Cardiac septum (tissue), 1 donor: ENCODE data around the gene GAB2. TPM values are rescaled to one million over a fixed set of nuclear protein-coding genes. Genes with fewer than 3 reads are reported as not detected.

Source experiments
- DNase-seq: peaks from one replicate; pipeline ENCODE4 v3.0.0-alpha.2; 2020; ENCODE audit warnings: low spot score
- intact Hi-C: fragments of 100-400 bp; cut with DNase I; formaldehyde crosslinking; loops from one replicate; pipeline ENCODE4 v1.14.0; 2022
- total RNA-seq: library from RNA; stranded (reverse); fragmentation: NEBNext Ultra II Directional; extraction: Animal tissue kit (Norgen Biotek cat#: 25700); gene quantifications from one replicate; pipeline ENCODE4 v1.2.1, GENCODE V29; 2021
- donor health status: DM: no; HTN: no; CAD: no.

The GAB2 gene
- total RNA-seq, 1 donor from 2014 or later: 42.9 TPM

DNA sequence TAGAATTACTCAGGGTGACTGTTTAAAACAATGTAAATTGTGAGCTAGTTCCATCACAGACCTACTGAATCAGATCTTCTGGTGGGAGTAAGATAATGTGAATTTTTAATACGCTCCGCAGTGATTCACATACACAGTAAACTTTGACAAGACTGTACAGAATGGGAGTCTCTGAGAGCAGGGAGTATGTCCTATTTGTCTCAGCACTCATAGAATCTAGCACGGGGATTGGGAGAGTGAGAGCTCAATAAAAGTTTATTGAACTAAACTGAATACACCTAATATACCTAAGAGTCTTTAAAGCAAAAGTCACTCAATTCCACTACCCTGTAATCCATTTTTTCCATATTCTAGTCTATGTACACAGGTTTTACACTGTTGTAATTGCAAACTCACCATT lies 11.2 kb upstream of the GAB2 start:
- intact Hi-C loops: no loop called here

DNA sequence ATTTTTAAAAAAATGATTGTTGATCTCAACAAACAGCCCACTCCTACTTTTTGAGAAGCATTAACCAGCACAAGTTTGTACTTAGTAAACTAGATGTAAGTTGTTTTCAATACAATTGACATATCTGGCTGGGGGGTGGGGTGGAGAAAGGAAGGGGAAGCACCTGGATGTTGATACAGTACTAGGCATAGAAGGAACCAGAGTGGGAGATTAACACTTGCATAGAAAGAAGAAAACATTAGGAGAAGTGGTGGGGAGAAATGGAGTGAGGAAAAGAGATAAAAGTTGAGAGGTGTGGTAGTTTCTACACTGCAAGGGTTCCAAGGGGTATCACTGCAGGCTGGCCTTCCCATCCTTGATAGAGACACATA lies 10.6 kb upstream of the GAB2 start:
- DNase-seq: no peak
- intact Hi-C loops: no loop called here

More for the DNA sequence above, 11.2 kb upstream of the GAB2 start:
- DNase-seq: no peak

DNA sequence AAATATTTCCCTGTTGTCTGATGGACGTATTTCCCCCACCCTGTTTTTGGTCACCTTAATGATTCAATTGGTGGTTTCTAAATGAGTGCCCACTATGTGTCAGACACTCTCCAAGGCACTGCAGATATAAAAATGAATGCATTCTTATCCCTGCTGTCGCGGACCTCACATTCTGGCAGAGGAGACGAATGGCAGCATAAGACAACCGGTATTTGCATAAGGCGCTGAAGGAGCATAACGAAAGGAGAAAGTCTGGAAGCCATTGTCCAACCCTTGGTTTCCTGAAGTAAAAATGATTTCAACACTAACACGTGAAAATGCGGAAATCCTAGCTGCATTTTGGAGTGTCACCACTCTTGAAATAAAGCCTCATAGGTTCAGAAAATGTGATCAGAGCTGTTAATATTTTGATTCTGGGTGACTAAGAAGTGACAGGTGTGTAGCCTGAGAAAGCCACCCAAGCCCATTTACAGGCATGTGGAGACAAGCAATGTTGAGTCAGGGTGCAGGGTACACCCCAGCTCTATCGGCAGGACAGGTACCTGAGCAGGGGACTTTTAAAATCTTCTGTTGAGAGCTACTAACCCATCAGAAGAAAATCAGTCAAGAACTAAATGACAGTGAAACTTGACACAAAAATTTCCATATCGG lies 10.1 kb upstream of the GAB2 start:
- no peak for DNase-seq
- intact Hi-C loops: no loop called here

DNA sequence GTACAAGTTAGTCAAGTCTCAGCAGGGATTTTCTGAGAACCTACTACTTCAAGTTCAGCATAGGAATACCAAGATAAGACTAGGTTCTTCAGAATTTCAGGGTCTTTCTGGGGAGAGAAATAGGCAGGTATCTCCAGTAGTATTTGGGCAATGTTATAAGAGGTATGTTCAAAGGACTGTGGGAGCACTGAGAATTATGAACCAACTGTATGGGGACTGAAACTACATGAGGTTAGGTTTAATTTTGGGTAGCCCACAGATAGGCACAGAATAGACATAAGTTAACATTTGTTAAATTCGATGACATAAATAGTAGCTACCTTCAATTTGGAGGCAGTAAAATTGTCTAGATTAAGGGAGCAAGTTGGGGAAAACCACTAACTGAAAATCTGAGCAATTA lies 9.2 kb upstream of the GAB2 start:
- DNase-seq: no peak
- intact Hi-C loops: no loop called here

DNA sequence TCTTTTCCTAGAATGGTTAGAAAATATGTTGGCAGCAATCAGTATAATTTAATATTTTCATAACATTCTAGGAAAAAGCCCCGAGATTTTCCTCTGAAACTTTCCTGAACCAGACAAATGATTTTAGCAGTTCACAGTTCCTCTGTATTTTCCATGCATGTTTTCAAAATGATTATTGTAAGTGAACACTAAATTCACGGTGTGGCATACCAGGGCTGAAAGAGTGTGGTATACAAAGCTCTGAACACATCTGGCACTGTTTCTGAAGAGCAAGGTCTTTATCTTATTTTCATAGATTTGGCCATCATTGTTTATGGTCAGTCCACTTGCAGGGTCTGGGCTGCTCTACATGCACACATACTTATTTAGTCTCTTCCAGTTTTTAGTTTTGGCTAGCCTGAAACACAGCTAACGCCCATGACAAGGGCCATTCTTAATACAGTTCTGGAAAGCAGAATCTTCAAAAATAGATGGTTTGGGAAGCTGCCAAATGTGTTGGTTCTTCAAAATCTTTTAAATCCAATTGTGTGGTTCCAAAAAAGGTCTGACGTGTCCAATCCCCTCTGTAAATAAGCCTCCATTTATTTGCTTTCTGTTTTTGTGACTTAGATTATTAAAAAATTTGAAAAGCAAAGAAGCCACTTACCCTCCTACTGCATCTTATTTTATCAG lies 7.9 kb upstream of the GAB2 start:
- intact Hi-C loops: no loop called here
- DNase-seq: no peak

DNA sequence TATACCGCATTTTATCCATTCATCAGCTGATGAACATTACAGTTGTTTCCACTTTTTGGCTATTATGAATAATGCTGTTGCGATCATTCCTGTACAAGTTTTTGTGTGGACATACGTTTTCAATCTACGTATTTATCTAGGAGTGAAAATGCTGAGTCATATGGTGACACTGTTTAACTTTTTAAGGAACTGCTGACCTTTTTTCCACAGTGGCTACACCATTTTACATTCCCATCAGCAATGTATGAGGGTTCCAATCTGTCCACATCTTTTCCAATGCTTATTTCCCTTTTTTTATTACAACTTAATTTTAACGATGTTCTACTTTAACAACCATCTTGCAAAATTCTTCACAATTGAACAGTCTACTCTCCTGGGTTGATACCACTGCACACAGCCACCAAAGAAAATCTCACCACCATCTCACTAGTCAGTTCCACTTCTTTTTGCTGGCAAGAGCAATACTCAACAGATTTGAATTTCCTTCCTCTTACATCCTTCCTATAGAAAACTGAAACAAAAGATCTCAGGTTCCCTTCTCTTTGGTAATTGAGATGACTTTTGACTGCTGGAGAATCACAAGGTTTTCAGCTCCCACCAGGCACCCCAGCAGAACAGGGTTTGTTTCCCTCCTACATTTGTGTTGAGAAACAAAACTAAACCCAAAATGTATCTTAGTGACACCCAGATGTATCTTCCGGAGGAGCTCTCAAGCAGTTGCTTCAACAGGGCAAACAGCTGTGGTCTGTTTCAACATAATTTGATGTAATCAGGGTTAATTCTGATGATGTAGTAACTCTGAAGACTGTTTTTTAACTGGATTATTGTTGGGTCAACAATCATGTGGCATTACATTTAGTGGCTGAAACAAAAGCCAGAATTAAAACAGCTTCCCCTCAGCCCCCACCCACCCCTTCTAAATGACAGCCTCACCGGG lies 7.0 kb upstream of the GAB2 start:
- intact Hi-C loops: no loop called here
- no peak for DNase-seq

DNA sequence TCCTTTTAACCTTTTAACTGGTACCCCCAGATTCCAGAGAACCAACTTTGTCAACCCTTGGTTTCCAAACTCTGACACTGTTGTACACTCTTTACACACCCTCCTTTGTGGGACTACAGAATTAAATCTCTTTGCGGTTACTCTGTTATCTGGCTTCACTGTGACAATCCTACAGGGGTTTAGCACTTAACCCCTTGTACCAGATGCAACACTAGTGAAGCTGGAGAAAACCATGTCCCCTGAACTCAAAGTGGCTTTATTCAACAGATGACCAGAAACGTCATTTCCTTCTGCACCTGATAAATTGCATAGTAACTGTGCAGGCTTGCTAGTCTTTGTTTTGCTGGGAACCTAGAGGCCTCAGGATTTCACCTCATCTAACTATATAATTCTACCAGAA lies 5.6 kb upstream of the GAB2 start:
- intact Hi-C loops: no loop called here
- no peak for DNase-seq

DNA sequence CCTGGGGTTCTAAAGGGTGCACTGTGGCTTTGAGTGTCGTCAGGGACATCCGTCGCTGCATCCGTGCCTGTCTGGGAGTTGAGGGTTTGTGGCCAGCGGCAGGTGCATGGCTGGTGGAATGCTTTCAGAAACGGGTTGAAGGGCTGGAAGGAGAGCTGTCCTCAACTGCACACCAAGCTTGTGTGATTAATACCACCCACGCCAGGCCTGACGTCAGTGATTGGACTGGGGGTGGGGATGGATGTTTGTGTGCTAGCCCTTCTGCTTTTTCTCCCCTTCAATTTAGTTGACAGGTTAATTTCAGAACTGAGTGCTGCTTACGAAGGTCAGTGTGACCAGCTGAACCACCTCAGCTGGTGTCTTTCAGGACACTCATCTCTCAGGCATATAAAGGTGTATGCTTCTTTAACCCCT lies 3.2 kb upstream of the GAB2 start:
- peak; percentile 81 for DNase-seq
- intact Hi-C loops: loop anchor here (2.0 kb wide), 1 partner anchor 192 kb away; no protein-coding TSS in a partner anchor

DNA sequence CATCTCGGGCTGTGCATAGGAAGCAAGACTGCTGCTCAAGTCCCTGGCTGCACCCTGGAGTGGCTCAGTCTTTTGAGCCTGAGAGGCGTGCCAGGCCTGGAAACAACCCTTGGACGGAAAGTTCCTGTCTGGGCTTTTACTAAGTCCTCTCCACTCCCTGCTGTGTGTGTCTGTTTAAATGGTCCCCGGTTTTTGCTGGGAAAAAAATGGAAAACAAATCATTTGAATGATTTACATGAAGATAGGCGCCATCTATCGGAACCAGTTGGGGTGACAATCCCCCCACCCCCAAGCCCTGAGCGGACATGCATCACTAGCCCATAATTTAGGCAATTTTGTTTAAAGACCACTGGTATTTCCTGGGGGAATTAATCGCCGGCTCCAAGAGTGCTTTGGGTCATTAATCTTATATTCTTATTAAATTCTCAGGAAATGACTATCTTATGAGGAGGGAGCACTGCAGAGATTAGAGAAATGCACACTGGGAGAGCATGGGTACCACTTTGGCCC lies 2.7 kb upstream of the GAB2 start:
- peak; percentile 81 for DNase-seq
- intact Hi-C loops: loop anchor here (2.0 kb wide), 1 partner anchor 192 kb away; no protein-coding TSS in a partner anchor

DNA sequence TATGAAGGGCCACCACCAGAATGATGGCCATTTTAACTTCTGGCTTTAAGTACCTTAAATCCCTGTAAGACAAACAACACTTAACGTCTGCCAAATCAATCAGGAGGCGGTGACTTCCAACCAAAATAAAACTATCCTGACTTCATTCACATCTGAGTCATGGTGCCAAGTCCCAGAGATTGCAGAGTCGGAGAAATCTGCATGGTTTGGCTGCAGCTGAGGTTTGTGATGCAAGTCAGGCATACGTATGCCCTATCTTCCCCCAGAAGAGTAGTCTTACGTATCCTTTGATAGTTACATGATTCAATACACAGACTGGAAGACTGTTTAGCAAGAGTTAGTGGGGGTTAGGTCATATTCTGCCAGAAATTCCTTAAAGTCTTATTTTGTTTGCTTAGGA lies 1.7 kb upstream of the GAB2 start:
- no peak for DNase-seq
- intact Hi-C loops: loop anchor here (5.0 kb wide), 5 partner anchors 67 to 282 kb away; partner anchors contain the start of gene ALG8

DNA sequence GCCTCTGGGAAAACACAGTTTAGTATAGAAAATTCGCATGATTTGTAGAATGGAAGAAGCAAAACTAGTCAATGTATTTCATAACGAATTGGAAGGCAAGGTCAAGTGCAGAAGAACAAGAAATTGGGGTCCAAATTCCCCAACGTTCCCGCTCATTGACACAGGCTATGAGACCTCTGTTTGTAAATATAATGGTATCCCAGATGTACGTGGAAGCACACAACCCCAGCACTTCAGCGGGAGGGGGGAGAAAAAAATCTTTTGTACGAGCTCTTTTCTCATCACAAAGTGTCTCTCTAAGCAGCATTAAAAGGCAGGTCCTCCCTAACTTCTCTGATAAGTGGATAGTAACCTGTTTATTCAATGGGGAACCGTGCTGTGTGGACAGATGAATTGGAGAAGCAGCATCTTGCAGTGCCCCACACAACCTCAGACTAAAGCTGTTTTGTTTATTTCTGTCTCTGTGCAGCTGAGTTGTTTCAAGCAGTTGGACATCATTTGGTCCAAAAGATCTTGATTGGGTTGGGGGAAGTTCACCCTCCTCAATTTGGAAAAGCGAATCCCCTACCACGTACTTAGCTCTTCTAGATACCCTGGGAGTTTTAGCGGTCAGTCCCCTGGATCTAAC lies 1.1 kb upstream of the GAB2 start:
- intact Hi-C loops: loop anchor here (5.0 kb wide), 5 partner anchors 66 to 281 kb away; partner anchors contain the start of gene ALG8
- no peak for DNase-seq

DNA sequence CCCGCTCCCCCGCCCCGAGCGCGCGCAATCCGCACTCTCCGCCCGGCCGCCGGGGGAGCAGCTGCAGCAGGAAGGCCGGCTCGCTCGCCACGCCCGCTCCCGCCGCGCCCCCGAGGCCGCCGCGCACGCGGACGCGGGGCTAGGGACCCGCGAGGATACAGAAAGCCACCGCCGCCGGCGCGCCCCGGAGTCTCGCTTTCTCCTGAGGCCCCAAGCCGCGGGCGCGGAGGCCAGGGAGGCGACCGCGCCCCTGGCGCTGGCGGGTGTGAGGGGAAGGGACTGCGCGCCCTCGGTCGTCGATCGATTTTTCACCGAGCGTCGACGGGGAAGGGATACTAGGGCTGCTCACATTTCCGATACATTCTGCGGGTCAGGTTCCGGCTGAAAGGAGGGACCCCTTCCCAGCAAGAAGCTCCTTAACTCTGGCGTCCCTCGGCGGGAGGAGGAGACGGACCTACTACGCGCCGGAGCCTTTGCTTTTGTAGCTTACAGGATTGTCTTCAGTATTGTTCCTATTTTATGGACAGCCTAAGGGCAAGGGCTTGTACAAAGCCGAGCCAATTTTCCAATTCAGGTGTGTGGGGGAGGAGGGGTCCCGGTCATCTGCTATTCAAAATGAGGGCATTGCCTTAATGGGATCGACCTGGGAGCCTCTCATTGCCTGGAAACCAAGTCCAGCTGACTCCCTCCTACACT lies 416 bp upstream of the GAB2 start:
- peak; percentile 93 for DNase-seq
- intact Hi-C loops: loop anchor here (5.0 kb wide), 5 partner anchors 66 to 281 kb away; partner anchors contain the start of gene ALG8

DNA sequence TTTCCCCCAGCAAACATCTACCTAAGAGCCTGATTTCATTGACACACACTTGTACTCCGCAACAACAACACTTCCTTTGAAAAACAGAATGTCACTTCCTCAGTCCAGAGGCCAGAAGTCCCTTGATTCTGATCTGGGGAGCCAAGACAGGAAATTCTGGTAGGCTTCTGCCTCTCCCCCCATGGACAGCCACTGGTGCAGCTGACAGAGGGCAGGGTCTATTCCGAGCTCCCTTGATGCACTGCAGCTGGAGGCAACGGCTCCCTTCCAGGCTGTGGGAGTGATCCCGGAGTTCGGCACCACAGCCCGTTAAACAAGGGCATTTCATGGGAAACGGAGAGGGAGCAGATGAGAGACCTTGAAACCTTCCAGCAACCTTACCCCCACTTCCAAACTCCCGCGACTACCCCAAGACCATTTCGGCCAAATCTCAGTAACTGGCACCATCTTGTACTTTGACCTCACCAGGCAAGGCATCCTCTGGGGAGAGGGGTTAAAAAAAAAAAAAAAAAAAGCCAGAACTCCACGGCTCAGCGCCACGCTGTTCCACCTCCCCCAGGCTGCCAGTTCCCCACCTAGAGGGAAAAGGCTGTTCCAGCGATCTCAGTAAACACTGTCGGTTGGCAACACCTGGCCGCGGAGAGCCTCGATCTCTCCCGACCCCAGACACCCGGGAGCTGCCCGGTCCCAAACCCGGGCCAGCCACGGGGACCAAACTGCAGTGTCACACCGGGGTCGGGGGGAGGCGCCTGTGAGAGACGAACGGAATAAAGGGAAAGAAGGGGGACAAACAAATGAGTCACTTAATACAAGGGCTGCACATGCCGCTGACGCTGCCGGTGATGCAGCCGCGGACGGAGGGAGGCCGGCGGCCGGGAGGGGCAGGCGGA lies 1.1 kb downstream of the GAB2 start:
- peak; percentile 93 for DNase-seq
- intact Hi-C loops: loop anchor here (5.0 kb wide), 5 partner anchors 64 to 279 kb away; partner anchors contain the start of gene ALG8

DNA sequence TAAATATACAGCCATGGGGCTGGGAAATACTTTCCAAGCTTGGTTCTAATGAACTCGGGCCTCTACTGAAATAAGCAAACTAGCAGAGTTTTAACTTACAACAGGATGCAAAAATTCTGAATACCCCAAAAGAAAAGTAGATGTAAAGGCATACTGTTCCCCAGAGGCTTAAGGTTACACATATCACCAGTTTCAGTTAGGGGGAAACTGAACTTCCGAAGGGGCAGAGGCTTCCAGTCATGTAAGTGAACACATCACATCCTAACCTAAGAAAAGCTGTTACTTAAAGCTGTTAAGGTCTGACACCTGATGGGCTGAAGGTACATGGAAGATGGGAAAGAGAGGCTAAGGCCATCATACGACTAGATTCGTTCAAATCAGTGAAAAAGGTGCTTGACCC lies 2.3 kb downstream of the GAB2 start:
- no peak for DNase-seq
- intact Hi-C loops: loop anchor here (5.0 kb wide), 5 partner anchors 63 to 278 kb away; partner anchors contain the start of gene ALG8

DNA sequence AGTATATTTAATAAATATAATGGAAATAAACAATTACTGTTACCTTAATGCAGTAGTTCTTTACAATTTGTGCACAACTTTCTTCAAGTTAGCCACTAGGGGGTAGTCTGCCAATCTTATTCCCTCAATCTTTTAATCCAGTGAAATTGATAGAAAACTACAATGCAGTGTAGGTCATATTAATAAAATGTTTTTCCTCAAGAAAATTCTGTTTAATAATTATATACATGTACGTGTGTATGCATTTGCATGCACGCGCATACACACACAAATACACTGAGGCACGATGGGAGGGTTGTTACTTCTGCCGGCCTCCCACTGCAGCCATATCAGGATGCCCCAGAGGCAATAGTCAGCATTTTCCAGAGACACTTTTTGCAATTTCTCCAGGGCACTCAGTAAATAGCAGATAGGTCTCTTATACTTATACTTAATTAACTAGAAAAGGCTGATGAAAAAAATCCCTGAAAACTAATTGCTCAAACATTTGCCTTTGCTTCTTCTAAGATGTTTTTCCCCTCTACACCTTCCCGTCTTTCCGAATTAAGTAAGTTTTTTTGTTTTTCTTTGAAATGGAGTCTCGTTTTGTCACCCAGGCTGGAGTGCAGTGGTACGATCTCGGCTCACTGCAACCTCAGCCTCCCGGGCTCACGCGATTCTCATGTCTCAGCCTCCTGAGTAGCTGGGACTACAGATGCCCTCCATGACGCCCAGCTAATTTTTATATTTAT lies 3.1 kb downstream of the GAB2 start:
- no peak for DNase-seq
- intact Hi-C loops: loop anchor here (5.0 kb wide), 5 partner anchors 62 to 277 kb away; partner anchors contain the start of gene ALG8

DNA sequence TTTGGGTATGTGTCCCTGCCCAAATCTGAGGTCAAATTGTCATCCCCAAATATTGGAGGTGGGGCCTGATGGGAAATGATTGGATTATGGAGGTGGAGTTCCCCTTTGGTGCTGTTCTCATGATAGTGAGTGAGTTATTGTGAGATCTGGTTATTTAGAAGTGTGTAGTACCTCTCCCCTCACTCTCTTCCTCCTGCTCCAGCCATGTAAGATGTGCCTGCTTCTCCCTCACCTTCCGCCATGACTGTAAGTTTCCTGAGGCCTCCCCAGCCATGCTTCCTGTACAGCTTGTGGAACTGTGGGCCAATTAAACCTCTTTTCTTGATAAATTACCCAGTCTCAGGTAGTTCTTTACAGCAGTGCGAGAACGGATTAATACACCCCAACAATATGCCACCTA lies 9.0 kb downstream of the GAB2 start:
- DNase-seq: no peak
- intact Hi-C loops: no loop called here

DNA sequence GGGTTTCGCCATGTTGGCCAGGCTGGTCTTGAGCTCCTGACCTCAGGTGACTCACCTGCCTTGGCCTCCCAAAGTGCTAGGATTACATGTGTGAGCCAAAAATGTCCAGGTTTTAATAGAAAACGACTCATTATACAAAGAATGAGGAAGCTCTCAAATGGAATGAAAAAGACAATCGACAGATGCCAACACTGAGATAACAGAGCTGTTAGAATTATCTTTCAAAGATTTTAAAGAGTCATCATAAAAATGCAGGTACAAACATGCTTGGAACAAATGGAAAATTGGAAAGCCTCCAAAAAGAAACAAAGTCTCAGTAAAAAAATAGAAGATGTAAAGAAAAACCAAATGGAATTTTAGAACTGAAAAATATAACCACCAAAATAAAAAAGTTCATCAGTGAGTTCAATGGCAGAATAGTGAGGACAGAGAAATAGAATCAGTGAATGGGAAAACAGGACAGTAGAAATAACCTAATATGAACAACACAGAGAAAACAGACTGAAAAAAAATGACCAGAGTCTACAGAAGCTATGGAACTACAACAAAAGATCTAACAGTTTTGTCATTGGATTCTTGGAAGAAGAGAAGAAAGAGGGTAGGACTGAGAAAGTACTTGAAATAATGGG lies 10.9 kb downstream of the GAB2 start:
- no peak for DNase-seq
- intact Hi-C loops: no loop called here
